ENCODE measurements around the gene EPHB6.

DNA sequence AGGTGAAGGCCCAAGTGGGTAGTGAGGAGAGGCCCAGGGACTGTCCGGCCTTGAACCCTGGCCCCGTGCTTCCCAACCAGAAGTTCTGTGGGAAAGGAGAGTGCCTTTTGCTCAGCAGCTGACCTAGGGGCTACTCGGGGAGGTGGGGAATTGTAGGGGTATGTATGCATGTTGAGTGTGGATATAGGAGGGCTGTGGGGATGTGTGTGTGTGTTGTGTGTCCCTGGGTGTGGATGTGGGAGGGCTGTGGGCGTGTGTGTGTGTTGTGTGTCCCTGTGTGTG, 12.2 kb downstream of the EPHB6 start:
- TF ChIP-seq POLR2AphosphoS5 (IDR thresholded peaks at IDR 0.05; ENCODE audit: borderline replicate concordance, low read depth, low read length) (no peak), EZH2 (IDR thresholded peaks at IDR 0.05) (no peak), FOXP2 (optimal IDR thresholded peaks at IDR 0.05; ENCODE audit: control extremely low read depth, extremely low read length, insufficient read depth) (no peak)

Data from SK-N-MC (cell line).